ENCODE data around the gene KY.

The KY gene

GRCh38 chr3:134590766-134591165 lies 60.1 kb downstream of the KY start:
- TF ChIP-seq, protein P1, sequence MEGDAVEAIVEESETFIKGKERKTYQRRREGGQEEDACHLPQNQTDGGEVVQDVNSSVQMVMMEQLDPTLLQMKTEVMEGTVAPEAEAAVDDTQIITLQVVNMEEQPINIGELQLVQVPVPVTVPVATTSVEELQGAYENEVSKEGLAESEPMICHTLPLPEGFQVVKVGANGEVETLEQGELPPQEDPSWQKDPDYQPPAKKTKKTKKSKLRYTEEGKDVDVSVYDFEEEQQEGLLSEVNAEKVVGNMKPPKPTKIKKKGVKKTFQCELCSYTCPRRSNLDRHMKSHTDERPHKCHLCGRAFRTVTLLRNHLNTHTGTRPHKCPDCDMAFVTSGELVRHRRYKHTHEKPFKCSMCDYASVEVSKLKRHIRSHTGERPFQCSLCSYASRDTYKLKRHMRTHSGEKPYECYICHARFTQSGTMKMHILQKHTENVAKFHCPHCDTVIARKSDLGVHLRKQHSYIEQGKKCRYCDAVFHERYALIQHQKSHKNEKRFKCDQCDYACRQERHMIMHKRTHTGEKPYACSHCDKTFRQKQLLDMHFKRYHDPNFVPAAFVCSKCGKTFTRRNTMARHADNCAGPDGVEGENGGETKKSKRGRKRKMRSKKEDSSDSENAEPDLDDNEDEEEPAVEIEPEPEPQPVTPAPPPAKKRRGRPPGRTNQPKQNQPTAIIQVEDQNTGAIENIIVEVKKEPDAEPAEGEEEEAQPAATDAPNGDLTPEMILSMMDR (IDR thresholded peaks at IDR 0.05) = no peak

DNA sequence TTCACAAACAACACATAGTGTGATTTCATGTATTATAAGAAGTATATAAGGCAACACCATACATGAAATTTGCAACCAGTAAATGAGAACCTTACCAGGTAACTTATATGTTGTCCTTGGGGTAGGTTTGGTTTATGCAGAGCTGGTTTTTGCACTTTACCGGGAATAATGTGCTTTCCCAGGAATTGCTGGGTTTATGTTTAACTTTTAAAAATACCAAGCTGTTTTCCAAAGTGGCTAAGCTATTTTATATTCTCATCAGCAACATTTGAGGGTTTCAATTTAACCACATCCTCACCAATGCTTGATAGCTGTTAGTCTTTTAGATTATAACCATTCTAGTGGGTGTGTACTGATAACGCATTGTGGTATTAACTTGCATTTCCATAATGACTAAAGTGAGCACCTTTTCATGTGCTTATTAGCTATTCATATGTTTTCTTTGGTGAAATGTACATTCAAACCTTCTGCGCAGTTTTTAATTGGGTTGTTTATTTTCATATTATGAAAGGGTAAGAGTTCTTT lies 71.6 kb downstream of the KY start:
- TF ChIP-seq, protein P1 (IDR thresholded peaks at IDR 0.05) = no peak

DNA sequence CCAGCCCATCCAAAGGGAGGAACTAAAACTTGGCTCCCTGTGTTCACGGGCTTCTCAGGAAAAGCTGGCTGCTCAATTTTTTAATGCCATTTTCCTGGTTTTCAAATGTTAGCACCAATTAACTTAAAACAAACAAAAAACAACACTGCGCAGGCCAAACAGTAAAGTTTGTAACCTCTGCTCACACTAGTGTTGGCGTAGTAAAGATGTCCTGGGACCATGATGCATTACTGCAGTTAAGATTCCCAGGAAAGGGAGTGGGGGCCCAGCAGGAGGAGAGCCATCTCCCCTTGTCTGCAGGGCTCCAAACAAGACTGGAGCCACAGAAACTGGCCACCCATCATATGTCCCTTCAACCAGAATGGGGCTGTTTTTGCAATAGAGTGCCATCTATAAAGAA lies 74.0 kb downstream of the KY start:
- TF ChIP-seq, protein P1 (IDR thresholded peaks at IDR 0.05) = no peak

DNA sequence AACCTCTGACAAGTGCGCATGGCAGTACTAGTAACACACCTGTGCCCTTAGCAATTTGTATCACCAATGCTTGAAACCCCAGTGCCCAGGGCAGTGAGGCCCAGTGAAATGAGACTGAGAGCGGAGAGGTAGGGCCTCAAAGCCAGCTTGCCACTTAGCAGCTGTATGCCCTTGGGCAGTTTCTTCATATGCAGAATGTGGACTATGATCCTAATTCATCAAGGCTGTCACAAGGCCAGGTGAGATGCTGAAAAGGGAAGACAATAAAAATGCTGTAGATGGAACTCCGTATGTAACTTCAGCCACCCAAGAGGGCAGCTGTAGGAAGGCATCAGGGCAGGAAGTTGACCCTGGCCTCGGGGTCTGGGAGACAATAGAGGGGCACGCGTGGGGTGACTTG lies 74.4 kb downstream of the KY start:
- TF ChIP-seq, protein P1 (IDR thresholded peaks at IDR 0.05) = no peak

- TF ChIP-seq, protein P1 (IDR thresholded peaks at IDR 0.05) = no peak
Observed at GRCh38 chr3:134568790-134569189, 82.0 kb downstream of the KY start.

DNA sequence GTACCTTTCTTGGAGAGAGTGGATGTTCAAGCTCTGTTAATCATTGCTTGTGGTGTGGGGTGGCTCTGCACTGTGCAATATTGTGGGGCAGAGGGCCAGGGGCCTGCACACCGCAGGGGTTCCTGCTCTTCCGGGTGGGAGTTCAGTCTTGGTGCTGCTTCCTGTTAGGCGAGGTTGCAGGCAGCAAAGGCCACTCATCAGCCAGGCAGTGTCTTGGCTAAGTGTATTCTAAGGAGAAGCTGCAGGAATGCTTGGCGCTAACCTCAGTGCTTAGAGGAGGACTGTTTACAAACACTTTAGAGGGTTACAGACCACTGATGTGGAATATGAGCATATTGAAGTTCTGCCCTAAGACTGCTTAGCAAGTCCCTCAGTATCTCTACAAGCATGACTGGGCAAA lies 83.2 kb downstream of the KY start:
- TF ChIP-seq, protein P1 (IDR thresholded peaks at IDR 0.05) = no peak

DNA sequence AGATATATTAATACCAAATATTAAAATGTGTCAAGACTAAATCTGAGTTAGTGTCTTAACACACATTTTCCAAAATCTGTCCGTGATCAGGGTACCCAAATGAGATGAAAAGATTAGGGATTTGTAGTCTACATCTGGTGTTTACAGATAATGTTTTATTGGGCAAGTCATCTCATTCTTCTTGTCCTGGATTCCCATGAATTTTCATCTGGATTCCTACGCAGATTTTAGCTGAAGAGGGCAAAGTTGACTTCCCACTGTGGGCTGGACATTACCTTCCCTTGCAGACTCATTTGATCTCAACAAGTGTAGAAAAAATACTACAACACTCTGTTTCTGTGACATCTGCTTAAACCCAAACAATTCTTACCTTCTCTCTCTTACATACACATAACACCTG lies 85.8 kb downstream of the KY start:
- TF ChIP-seq, protein P1 (IDR thresholded peaks at IDR 0.05) = no peak

- TF ChIP-seq, protein P1 (IDR thresholded peaks at IDR 0.05) = no peak
Observed at GRCh38 chr3:134563601-134564000, 87.2 kb downstream of the KY start.

Data from LNCAP (cell line).